GM18907 (cell line): Measurements from ENCODE around the gene LUZP2.

ENCODE experiments used
- ATAC-seq: cut with Tn5 transposase; IDR thresholded peaks from one replicate; pipeline ENCODE4 v1.9.1; 2021; ENCODE audit warnings: mild to moderate bottlenecking, moderate library complexity; ENCODE audit not compliant: unreplicated experiment

The LUZP2 gene

DNA sequence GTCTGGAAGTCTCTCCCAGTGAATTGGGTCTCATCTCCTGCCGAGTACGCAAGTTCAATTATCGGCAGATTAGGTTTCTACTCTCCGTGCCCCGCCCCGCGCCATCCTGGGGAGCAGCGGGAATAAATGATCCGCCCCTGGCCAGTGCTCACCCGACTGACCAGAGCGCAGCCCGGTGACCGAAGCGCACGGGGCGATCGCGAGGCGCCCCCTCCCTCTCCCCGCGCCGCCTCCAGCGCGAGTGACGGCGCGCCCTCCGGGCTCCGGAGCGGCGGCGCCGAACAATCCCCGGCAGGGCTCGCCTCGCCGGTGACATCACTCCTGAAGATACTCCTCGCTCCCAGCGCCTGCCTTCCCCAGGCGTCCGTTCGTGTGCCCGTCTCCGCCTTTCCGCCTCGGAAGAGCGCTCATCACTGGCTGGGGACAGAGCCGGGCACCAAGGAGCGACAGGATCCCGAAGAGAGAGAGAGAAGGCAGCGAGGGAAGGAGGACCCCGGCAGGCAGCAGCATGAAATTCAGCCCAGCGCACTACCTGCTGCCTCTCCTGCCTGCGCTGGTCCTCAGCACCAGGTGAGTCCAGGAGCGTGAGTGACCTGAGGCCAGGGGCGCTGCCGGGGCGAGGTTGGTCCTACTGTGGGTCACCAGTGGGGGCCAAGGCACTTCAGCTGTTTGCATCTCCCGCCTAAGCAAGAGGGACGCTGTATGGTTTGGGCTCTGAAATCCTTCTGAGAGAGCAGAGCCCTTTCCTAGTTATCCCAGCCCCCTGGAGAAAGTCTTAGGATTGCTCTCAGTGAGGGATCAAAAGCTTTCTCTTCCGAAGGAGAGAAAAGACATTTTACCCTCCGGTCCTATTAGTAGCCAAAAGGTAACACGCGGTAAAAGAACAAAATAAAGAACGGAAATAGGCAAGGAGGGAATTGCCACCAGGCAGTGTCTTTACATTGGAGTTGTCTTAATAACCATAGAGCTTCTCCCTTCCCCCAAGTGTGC, at the start of gene LUZP2:
LUZP2 (plus strand) TSS at position 318 of the 990 bp plus-strand sequence.
- no peak for ATAC-seq

DNA sequence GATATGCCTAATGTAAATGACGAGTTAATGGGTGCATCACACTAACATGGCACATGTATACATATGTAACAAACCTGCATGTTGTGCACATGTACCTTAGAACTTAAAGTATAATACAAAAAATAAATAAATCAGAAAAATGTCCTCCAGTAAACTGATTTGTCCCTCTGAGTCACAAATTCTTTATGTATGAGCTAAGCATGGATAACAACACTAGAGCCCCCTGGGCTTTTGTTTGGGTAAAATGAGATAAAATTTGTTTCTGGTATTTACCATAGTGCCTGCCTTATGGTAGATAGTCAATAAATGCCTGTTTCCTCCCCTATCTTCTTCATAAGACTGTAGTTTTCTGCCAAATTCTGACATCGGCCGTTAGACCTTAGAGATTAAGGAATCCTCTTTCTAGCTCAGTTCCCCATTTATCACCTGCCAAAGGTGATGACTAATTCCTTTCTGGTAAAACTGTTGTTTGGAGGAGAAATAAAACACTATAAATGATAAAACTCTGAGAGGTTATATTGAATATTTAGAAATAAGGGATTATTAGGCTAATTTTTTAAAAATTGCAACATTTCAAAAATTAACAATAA, 43.6 kb upstream of the LUZP2 start:
- ATAC-seq, result no peak

DNA sequence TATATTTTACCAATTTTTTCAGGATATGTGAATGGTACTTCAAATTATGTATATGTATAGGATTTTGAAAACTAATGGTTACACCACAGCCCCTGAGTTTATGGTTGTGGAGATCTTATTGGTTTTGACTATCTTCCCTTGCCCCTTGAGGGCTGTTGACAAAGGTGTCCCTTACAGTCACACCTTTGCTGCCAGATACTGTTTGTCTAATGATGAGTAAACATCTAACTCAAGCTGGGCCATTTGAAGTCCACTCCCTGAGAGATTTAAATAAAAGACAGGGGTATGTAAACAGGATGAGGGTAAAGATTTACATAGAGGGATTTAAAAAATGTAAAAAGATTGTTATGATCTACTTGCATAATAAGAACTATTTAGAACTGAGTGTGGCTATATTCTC, 38.9 kb upstream of the LUZP2 start:
- ATAC-seq, result no peak

DNA sequence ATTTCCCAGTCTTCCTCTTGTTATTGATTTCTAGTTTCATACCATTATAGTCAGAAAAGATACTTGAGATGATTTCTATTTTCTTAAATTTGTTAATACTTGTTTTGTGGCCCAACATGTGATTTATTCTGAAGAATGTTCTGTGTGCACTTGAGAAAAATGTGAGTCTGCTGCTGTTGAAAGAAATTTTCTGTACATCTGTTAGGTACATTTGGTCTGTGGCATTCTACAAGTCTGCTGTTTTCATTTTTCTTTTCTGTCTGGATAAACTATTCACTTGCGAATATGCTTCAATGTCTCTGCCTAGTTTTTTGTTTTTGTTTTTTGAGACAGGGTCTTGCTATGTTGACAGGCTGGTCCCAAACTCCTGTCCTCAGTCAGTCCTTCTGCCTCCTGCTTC, 26.4 kb upstream of the LUZP2 start:
- no peak for ATAC-seq

DNA sequence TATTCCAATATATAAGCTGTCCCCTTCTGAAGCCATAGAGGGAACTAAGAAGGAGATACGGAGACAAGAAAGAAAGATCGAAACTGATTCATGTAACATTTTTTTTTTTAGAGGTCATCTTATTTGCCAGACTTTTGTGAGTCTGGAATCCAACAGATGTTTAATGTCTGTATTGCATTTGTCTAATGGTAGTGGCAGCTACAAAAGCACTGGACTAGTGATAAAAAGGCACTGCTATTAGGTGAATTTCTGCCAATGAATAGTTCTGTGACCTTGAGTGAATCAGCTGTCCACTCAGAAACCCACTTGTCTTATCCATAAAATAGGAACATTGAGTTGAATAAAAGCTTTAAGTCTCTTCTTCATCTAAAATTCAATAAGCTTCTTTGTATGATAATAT, 25.8 kb upstream of the LUZP2 start:
- ATAC-seq, result no peak

DNA sequence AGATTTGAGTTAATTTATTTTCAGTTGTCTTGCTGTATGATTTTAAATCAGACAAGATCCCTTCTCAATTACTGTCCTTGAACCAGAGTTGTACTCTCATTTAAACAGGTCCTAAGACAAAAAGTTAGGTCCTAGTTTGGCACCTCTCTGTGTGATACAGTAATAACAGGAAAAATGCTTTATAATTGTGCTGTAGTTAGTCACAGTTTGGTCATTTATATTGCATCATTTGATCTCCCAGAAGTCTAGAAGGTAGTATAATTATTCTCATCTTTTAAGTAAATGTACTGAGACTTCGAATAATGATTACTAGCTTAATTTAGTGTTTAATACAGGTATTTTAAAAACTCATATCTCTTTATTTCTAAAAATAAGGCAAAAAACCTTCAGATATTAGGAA, 18.1 kb upstream of the LUZP2 start:
- no peak for ATAC-seq

DNA sequence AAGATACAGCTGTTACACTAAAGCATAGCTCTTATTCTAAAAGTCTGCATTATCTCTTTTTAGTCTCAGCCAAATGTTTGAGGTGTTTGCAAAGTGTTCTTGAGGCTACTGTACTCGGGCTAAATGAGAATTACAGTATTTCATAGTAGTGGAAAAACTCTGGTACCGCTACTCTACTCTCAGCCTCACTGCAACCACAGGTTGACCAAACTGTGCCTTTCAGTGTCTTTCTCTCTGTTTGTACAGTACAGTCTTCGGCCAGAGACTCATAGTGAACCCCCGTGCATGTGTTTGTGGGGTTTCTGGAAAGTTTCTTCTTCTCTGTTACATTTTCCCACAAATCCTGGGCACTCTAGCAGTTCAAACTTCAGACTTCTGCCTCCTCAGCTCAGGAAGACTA, 7.4 kb upstream of the LUZP2 start:
- no peak for ATAC-seq

DNA sequence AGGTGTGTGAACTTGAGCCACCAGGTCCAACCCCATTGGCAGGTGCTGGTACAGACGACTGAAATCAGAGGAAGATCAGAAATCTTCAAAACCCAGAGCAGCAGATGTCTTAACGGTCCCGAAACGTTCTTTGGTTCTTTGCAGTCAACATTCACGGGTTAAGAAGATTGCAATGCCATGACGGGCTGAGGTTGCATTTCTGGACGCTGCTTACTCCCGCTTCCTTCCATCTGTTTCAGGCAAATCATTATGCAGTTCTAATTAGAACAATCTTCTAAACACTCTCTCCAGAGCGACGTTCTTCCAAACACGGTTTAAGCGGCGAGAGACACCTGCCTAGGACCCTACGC, 492 bp upstream of the LUZP2 start:
- ATAC-seq, result no peak

DNA sequence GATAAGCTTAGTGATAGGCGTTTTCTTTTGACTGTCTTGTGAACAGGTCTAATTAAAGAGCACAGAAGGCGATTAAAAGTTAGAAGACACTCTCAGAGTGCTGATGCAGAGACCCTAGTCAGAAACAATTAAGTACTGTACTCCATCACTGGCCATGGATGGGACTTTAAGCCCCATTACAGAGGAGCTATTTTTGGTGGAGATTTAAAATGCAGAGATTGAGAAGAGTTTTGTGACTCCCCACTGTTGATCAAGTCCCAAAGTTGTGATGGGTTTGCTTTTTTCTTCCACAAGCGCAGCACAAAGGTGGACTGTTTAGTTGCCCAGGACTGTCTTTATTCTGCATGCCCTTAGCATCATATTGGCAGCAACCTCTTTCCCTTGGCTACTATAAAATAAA, 978 bp downstream of the LUZP2 start:
- ATAC-seq, result no peak

DNA sequence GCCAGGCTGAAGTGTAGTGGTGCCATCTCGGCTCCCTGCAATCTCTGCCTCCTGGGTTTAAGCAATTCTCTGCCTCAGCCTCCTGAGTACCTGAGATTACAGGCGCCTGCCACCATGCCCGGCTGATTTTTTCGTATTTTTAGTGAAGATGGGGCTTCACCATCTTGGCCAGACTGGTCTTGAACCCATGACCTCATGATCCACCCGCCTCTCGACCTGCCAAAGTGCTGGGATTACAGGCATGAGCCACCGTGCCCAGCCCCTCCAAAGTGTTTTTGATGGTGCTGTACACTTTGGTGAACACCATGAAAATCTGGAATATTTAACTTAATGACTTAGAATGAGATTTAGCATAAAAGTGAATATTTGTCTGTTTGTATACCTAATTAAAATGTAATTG, 5.6 kb downstream of the LUZP2 start:
- no peak for ATAC-seq

DNA sequence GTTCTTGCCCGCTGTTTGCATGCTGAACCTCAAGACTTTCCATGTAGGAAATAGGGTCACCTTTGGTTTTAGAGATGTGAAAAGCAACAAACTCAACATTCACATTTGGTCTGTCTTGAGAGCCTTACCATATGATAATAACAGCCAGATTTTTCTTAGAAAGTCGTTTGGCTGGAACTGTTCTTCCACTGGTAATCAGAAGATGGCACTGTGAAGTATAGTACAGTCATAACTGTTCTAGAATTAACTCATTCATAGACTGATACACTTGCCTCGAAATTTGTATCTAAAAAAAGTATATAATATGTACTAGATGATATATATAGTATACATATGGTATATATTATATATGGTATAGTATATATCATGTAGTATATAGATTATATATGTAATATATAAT, 12.3 kb downstream of the LUZP2 start:
- ATAC-seq, result no peak

DNA sequence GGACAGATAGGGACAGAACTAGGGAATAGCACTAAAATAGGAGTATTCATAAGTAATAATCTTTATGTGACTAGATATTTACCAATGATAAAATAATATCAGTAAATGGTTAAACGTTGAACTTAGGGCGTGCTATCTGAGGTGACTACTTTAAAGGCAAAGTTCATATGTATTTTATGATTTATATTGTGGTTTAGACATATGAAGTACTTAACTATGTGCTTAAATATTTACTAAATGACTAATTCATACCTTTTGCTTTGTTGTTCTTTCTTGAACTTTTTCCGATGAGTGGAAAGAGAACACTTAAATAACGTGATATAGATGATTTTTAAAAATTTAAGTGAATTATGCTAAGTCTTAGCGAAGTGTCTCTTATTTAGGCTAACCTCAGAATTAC, 14.7 kb downstream of the LUZP2 start:
- ATAC-seq, result no peak

DNA sequence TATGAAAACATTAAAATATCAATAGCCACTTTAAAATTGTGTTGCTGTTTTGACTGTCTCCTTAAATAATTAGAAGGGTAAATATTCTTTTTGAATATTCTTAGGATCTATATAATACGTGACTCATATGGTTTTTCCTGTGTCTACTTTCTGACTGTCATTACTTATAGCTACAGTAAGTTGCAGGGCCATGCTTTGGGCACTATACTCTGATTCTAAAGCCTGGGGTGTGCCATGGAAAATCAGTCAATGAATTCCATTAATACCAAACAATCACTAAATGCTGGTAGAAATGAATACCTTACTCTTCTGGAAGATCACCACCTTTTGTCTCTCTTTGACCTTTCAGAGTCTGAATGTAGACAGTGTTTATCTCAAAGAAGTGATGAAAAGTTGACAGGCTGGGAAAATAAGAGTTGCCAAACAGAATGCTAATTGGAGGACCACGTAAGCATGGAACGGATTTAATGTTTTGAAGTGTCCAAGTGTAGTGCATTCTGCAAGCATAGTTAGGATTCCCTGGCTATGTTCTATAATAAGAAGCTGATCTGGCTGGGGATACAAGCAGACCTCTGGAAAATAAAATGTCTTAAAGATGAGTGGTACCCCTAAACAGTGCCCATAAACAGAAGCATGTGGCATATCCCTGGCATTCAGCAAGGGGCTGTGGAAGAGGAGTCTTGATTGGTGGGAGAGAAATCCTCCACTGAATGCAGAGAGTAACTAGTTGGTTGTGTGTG, 16.8 kb downstream of the LUZP2 start:
- ATAC-seq, result no peak

DNA sequence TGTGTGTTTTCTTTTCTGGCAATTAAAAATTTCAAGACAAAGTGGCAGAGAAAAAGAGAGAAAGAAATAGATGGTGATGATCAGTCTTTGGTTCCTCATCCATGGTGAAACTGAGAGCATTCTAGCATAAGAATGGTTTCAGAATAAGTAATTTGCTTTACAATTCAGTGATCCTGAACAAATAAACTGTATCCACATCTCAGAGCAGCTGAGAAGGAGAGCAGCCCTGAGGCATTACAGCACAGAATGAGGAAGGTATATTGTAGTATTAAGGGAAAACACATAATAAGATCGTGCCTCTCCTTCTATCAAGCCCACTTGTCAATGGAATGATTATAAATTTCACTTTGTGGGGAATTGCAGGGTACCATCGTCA, 17.4 kb downstream of the LUZP2 start:
- ATAC-seq, result no peak

DNA sequence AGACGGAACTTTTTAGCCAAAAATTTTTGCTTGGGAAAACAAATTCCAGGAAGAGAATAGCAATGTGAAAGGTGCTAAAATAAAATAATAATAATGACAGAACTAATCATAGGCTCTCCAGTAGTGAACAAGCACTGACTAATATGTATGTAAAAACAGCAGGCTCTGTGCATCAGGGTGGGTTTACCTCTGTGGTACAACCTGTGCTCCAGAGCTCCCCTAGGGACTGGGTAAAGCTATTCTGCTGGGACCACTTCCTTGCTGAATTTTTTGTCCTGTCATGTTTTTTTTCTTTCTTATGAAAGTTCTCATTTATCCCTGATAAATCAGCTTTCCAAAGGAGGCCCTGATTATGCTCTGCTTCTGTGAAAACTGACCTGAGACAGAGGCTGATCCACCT, 18.8 kb downstream of the LUZP2 start:
- no peak for ATAC-seq

DNA sequence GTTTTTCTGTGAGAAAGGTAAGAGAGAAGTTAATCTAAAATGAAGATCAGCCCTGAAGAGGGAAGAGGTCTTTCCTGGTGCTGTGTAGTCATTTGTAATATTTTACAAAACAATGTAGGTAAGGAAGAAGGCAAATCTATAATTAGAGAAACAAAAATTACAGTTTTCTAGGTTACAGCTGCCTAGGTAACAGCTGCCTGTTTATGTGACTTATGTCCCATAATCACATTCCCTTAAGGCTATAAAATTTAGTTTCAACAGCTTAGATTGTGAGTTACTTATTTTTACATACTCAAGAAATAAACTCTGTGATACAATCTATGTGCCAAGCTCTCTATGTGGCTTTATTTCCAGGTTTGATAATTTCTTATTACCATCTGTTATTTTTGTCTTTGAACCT, 19.8 kb downstream of the LUZP2 start:
- no peak for ATAC-seq

DNA sequence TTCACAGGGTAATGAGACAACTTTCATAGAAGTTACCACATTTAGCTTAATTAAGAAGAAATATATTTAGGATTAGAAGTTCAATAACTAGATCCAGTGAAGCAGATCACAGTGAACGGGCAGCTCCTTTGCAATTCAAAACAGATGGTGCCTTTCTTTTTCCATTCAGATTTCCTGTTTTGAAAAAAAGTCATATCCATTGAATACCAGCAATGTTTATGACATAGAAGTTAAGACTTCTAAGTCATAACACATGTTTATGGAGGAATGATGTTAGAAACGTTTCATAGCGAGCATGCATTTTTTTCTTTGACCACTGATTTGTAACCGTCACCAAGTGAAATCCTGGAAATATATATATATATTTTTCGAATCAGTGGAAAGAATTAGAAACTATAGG, 24.7 kb downstream of the LUZP2 start:
- no peak for ATAC-seq

DNA sequence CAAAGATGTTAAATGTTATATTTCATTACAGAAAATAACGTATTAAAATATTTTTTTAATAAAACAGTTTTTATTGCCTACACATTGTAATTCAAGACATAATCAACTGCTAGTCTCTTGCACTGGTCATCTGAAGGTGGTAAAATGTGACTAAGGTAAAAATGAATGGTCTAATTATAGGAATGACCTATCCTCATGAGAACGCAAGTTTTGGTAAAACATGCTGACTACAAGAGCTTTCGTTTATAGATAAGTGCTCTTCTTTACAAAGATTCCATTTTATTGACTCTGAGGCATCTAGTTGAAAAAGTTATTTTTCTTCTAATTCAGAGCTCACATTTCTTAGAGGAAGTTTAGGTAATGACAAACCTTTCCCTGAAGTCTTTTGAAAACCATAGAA, 27.3 kb downstream of the LUZP2 start:
- ATAC-seq, result no peak

DNA sequence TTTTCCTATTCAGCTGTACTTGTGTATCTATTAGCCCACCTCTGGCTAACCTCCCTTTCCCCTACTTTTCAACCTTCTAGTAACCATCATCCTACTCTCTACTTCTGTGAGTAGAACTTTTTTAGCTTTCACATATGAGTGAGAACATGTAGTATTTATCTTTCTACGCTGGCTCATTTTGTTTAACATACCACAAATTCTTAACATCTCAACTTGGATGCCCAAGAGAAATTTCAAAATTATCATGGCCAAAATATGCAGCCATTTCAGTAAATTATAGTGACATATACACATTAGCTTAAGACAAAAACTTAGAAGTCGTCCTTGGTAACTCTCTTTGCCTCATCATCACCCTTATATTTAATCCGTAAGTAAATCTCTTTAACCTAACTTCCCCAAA, 34.7 kb downstream of the LUZP2 start:
- no peak for ATAC-seq

DNA sequence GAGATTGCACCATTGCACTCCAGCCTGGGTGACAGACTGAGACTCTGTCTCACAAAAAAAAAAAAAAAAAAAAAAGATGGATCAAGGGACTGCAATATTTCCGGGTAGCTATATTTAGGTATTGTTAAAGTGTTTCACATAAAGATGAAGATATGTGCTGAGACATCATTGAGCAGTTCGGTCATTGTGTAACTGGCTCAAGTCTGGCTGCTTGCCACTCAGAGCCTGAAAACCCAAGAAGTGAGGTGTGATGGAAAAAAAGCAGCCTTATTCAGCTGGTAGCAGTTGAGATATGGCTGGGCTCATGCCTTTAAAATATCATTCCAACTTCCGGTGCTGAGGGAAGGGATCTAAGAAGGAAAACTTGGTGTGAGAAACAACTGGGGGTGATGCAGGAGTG, 46.9 kb downstream of the LUZP2 start:
- no peak for ATAC-seq

DNA sequence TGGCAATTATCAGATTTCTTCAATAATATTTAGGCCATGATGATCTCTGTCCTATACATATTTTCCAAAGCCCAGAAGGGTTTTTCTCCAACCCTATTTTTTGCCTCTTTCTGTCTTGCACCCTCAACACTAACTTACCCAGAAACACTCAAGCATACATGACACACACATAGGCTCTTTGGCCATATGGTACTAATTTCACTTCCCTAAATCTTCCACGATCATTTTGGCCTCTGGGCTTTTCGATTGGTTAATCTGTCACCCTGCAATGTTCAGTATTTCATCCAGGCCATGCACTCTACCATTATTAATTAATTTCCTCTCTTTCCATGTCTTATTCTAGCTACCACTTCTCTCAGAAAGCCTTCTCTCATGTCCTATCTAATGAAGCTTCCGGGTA, 59.8 kb downstream of the LUZP2 start:
- no peak for ATAC-seq

DNA sequence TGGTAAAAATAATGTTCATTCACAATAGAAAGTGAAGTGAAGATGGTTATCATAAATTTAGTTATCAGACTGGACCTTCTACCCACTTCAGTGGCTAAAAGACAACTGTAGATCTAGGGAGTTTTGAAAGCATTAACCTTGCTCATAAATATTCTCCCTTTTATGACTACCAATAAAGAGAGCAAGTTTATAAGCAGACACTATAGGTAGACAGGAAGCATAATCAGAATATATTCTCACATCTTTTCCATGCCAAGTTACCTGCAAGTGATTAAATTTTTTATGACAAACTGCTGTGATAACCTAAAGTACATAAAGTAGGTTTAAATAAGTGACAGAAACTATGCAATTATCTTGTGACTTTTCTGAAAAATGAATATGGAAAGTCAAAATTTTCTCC, 62.5 kb downstream of the LUZP2 start:
- no peak for ATAC-seq
